ENCODE data around the gene COL24A1. TPM values are rescaled to one million over a fixed set of nuclear protein-coding genes. Genes with fewer than 3 reads are reported as not detected.

The COL24A1 gene
- total RNA-seq, 1 donor from 2014 or later = not detected

GRCh38 chr1:86197206-86197855, 40.8 kb upstream of the COL24A1 start:
- no peaks in the 10 kb centered on the region for H3K9me3 Mint-ChIP-seq
- ChIA-PET POLR2A (no interaction called here), CTCF (no interaction called here)
- DNase-seq = no peak
- no peak for ATAC-seq (ENCODE audit: low read depth)
- no peak for TF ChIP-seq CTCF (IDR thresholded peaks at IDR 0.05)
- H3K27me3 Mint-ChIP-seq = no peaks in the 10 kb centered on the region
- no peaks in the 10 kb centered on the region for H3K36me3 Mint-ChIP-seq (ENCODE audit: low read depth)
- intact Hi-C loops (cut with micrococcal nuclease) = no loop called here
- H3K4me1 Mint-ChIP-seq = no peaks in the 10 kb centered on the region
- no peak overlapping the region for H3K4me3 Mint-ChIP-seq
- no peak overlapping the region for H3K27ac Mint-ChIP-seq

- CTCF ChIA-PET = no interaction called here
- no peak overlapping the region for H3K4me3 Mint-ChIP-seq
- POLR2A ChIA-PET = no interaction called here
- DNase-seq (no peak), ATAC-seq (ENCODE audit: low read depth) (no peak)
- no peaks in the 10 kb centered on the region for H3K9me3 Mint-ChIP-seq
- intact Hi-C loops (cut with micrococcal nuclease) = no loop called here
- H3K4me1 Mint-ChIP-seq = no peaks in the 10 kb centered on the region
- no peaks in the 10 kb centered on the region for H3K36me3 Mint-ChIP-seq (ENCODE audit: low read depth)
- no peaks in the 10 kb centered on the region for H3K27me3 Mint-ChIP-seq
- H3K27ac Mint-ChIP-seq = no peak overlapping the region
- TF ChIP-seq CTCF (IDR thresholded peaks at IDR 0.05) = no peak
Measured at GRCh38 chr1:86195281-86195680, 38.7 kb upstream of the COL24A1 start.

GRCh38 chr1:86194491-86195034, 38.0 kb upstream of the COL24A1 start:
- Mint-ChIP-seq H3K4me3 (no peak overlapping the region), H3K27me3 (no peaks in the 10 kb centered on the region), H3K27ac (no peak overlapping the region), H3K36me3 (ENCODE audit: low read depth) (no peaks in the 10 kb centered on the region), H3K4me1 (no peaks in the 10 kb centered on the region), H3K9me3 (no peaks in the 10 kb centered on the region)
- intact Hi-C loops (cut with micrococcal nuclease) = no loop called here
- no peak for ATAC-seq (ENCODE audit: low read depth)
- ChIA-PET POLR2A (no interaction called here), CTCF (no interaction called here)
- DNase-seq = no peak
- TF ChIP-seq CTCF (IDR thresholded peaks at IDR 0.05) = no peak

- Mint-ChIP-seq H3K4me1 (no peaks in the 10 kb centered on the region), H3K27ac (no peak overlapping the region), H3K36me3 (ENCODE audit: low read depth) (no peaks in the 10 kb centered on the region), H3K9me3 (no peaks in the 10 kb centered on the region), H3K4me3 (no peak overlapping the region), H3K27me3 (no peaks in the 10 kb centered on the region)
- ATAC-seq (ENCODE audit: low read depth) = no peak
- CTCF ChIA-PET = no interaction called here
- no peak for DNase-seq
- POLR2A ChIA-PET = no interaction called here
- intact Hi-C loops (cut with micrococcal nuclease) = no loop called here
- TF ChIP-seq CTCF (IDR thresholded peaks at IDR 0.05) = no peak
Measured at GRCh38 chr1:86192417-86192816, 35.8 kb upstream of the COL24A1 start.

- Mint-ChIP-seq H3K27me3 (no peaks in the 10 kb centered on the region), H3K36me3 (ENCODE audit: low read depth) (no peaks in the 10 kb centered on the region), H3K27ac (no peak overlapping the region), H3K4me1 (no peaks in the 10 kb centered on the region), H3K9me3 (no peaks in the 10 kb centered on the region), H3K4me3 (no peak overlapping the region)
- no peak for TF ChIP-seq CTCF (IDR thresholded peaks at IDR 0.05)
- intact Hi-C loops (cut with micrococcal nuclease) = no loop called here
- POLR2A ChIA-PET = no interaction called here
- ATAC-seq (ENCODE audit: low read depth) (no peak), DNase-seq (no peak)
- CTCF ChIA-PET = no interaction called here
Measured at GRCh38 chr1:86191958-86192357, 35.4 kb upstream of the COL24A1 start.
